Gastroesophageal sphincter (tissue), 4 donors: ENCODE results near the gene MGST1. TPM values are rescaled to one million over a fixed set of nuclear protein-coding genes. Genes with fewer than 3 reads are reported as not detected.
A peak's percentile ranks its signal among the peaks of the same experiment; 100 is the strongest.

ENCODE experiments used
- ATAC-seq: fragments of 150-250 bp; one replicate; pipeline ENCODE4 v1.9.1; 2016; ENCODE audit warnings: mild to moderate bottlenecking, moderate library complexity
- H3K27ac ChIP-seq, 4 donors: fragments of 200-600 bp; sonication (generic) in 3 of 4; 1 replicate in 3 of 4; 2 replicates in 1 of 4; pipeline ENCODE4 v1.5.1; 2016 to 2019
- H3K27me3 ChIP-seq: fragments of 200-600 bp; sonication (generic); one replicate; pipeline ENCODE4 v1.5.1; 2019
- H3K36me3 ChIP-seq, 2 donors: fragments of 200-600 bp; sonication (generic); one replicate each; pipeline ENCODE4 v1.5.1; 2019; ENCODE audit warnings: control low read depth in 1 of 2
- H3K4me1 ChIP-seq, 3 donors: fragments of 200-600 bp; sonication (generic); 1 replicate in 2 of 3; 2 replicates in 1 of 3; pipeline ENCODE4 v1.5.1; 2016 to 2019; ENCODE audit warnings: control low read depth in 2 of 3
- H3K4me3 ChIP-seq, 2 donors: fragments of 200-600 bp; sonication (generic); one replicate each; pipeline ENCODE4 v1.5.1; 2019; ENCODE audit warnings: mild to moderate bottlenecking in 1 of 2, moderate library complexity in 1 of 2
- H3K9me3 ChIP-seq, 3 donors: fragments of 200-600 bp; sonication (generic); one replicate each; pipeline ENCODE4 v1.5.1; 2017 to 2019; ENCODE audit warnings: control low read depth in 2 of 3
- EP300 ChIP-seq: sonication (generic); formaldehyde crosslinking; IDR thresholded peaks from one replicate; pipeline ENCODE4 v1.6.1; 2017; ENCODE audit warnings: antibody characterized with exemption, mild to moderate bottlenecking
- POLR2A ChIP-seq, 2 donors: fragments of 450-650 bp; IDR thresholded peaks; one replicate each; pipeline ENCODE4 v1.6.1; 2017; ENCODE audit warnings: antibody characterized with exemption in 2 of 2, mild to moderate bottlenecking in 2 of 2, moderate library complexity in 1 of 2
- POLR2AphosphoS5 ChIP-seq: sonication (generic); formaldehyde crosslinking; IDR thresholded peaks from one replicate; pipeline ENCODE4 v1.6.1; 2017; ENCODE audit warnings: antibody characterized with exemption
- WGBS, 2 donors: methylation state at CpG; one replicate each; pipeline ENCODE4 v1.1.5; 2018; ENCODE audit warnings: low coverage in 1 of 2; 5-methylcytosine and 5-hydroxymethylcytosine counted together
- total RNA-seq, 4 donors: library from RNA; depleted of rRNA; stranded (reverse); fragments of >200 nt; gene quantifications; one replicate each; pipeline ENCODE4 v1.1.0, GENCODE V29; 2016
- TF ChIP-seq, protein P1 (sequence below), 4 experiments: fragments of 200-600 bp in 2 of 4; fragments of 450-650 bp in 2 of 4; sonication (generic) in 1 of 4; IDR thresholded peaks; one replicate each; pipeline ENCODE4 v1.5.1; 2017 to 2019; ENCODE audit warnings: antibody characterized with exemption in 4 of 4, mild to moderate bottlenecking in 2 of 4, moderate library complexity in 2 of 4

Gene MGST1
- total RNA-seq, 4 donors from 2014 or later: 11.8 to 59.1 (median 45.1) TPM

- TF ChIP-seq EP300 (no peak), POLR2A (IDR thresholded peaks at IDR 0.05) (no peak), POLR2AphosphoS5 (peak; percentile 45)
- TF ChIP-seq, protein P1, sequence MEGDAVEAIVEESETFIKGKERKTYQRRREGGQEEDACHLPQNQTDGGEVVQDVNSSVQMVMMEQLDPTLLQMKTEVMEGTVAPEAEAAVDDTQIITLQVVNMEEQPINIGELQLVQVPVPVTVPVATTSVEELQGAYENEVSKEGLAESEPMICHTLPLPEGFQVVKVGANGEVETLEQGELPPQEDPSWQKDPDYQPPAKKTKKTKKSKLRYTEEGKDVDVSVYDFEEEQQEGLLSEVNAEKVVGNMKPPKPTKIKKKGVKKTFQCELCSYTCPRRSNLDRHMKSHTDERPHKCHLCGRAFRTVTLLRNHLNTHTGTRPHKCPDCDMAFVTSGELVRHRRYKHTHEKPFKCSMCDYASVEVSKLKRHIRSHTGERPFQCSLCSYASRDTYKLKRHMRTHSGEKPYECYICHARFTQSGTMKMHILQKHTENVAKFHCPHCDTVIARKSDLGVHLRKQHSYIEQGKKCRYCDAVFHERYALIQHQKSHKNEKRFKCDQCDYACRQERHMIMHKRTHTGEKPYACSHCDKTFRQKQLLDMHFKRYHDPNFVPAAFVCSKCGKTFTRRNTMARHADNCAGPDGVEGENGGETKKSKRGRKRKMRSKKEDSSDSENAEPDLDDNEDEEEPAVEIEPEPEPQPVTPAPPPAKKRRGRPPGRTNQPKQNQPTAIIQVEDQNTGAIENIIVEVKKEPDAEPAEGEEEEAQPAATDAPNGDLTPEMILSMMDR (IDR thresholded peaks at IDR 0.05): no peak
- no peaks in the 10 kb centered on the region for H3K36me3 ChIP-seq
- H3K27me3 ChIP-seq: peaks cover 13% of the 10 kb centered on the region
- H3K4me1 ChIP-seq: peaks cover 0 to 6% (median 0%) of the 10 kb centered on the region in 3 donors
- no peaks in the 10 kb centered on the region for H3K9me3 ChIP-seq
- H3K27ac ChIP-seq: peak overlapping the region in 3 of 4 donors; percentile 64 to 79 (median 68)
- ATAC-seq: peak; percentile 80
- peak overlapping the region in 1 of 2 donors; percentile 50 for H3K4me3 ChIP-seq
- WGBS, 2 donors: 53 to 83% methylated on average over 2 to 3 of the region's 3 CpGs
Observed at GRCh38 chr12:16349131-16349460, 1.7 kb downstream of the MGST1 start.

DNA sequence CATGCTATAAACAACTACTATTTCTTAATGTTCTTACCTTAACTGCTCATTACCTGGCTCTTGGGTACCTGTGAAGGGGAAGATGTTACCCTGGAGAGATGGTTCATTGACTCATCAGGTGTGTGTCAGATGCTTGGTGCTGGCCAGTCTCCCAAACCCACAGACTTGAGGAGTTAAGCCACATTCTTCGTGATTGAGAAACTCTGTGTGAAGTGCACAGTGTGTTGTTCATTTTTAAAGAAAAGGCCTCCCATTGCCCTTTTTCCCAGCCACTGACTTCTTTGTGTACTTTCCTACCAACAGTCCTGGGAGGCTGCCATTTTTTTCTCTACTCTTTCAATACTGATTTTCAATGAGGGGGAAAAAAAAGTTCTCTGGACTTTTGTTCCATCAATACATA, 3.2 kb downstream of the MGST1 start:
- TF ChIP-seq POLR2A (IDR thresholded peaks at IDR 0.05): no peak
- no peak for TF ChIP-seq POLR2AphosphoS5
- no peak for TF ChIP-seq EP300
- TF ChIP-seq, protein P1 (IDR thresholded peaks at IDR 0.05): no peak
- ATAC-seq: peak; percentile 70
- peak overlapping the region in 2 of 4 donors; percentile 17 to 43 for H3K27ac ChIP-seq
- WGBS, 2 donors: 38% methylated on average over 1 of the region's 1 CpG; no CpG with 5 or more reads in 1 of the 2 donors
- no peak overlapping the region for H3K4me3 ChIP-seq
- H3K9me3 ChIP-seq: no peaks in the 10 kb centered on the region
- no peaks in the 10 kb centered on the region for H3K36me3 ChIP-seq
- H3K27me3 ChIP-seq: peaks cover 13% of the 10 kb centered on the region
- peaks cover 0 to 6% (median 0%) of the 10 kb centered on the region in 3 donors for H3K4me1 ChIP-seq

GRCh38 chr12:16352481-16352880, 5.0 kb downstream of the MGST1 start:
- TF ChIP-seq EP300: no peak
- no peak for ATAC-seq
- no peak overlapping the region for H3K27ac ChIP-seq

GRCh38 chr12:16358878-16359277, 11.4 kb downstream of the MGST1 start:
- Histone ChIP-seq H3K4me3 (no peak overlapping the region), H3K9me3 (no peaks in the 10 kb centered on the region), H3K4me1 (no peaks in the 10 kb centered on the region), H3K27me3 (no peaks in the 10 kb centered on the region), H3K36me3 (no peaks in the 10 kb centered on the region), H3K27ac (no peak overlapping the region)
- 51 to 67% methylated on average over 4 of the region's 4 CpGs for WGBS, 2 donors
- ATAC-seq: no peak
- TF ChIP-seq, protein P1 (IDR thresholded peaks at IDR 0.05): no peak
- TF ChIP-seq EP300: no peak
- TF ChIP-seq POLR2AphosphoS5: no peak
- no peak for TF ChIP-seq POLR2A (IDR thresholded peaks at IDR 0.05)

More at GRCh38 chr12:16352481-16352880, 5.0 kb downstream of the MGST1 start:
- peaks cover 0 to 6% (median 0%) of the 10 kb centered on the region in 3 donors for H3K4me1 ChIP-seq
- 42 to 44% methylated on average over 1 of the region's 1 CpG for WGBS, 2 donors
- no peak overlapping the region for H3K4me3 ChIP-seq
- peaks cover 11% of the 10 kb centered on the region for H3K27me3 ChIP-seq
- no peaks in the 10 kb centered on the region for H3K36me3 ChIP-seq
- no peaks in the 10 kb centered on the region for H3K9me3 ChIP-seq

GRCh38 chr12:16359512-16360491, 12.4 kb downstream of the MGST1 start:
- H3K4me1 ChIP-seq: no peaks in the 10 kb centered on the region
- H3K27me3 ChIP-seq: no peaks in the 10 kb centered on the region
- 67 to 81% methylated on average over 17 to 20 of the region's 20 CpGs for WGBS, 2 donors
- TF ChIP-seq POLR2A (IDR thresholded peaks at IDR 0.05): no peak
- no peak for TF ChIP-seq EP300
- TF ChIP-seq, protein P1 (IDR thresholded peaks at IDR 0.05): peak; percentile 14 to 54 (median 42)
- no peak for TF ChIP-seq POLR2AphosphoS5
- no peaks in the 10 kb centered on the region for H3K36me3 ChIP-seq
- H3K27ac ChIP-seq: no peak overlapping the region
- ATAC-seq: no peak
- H3K4me3 ChIP-seq: no peak overlapping the region
- no peaks in the 10 kb centered on the region for H3K9me3 ChIP-seq
